Mucosa of stomach (tissue), 1 donor: ENCODE measurements around the gene SAP30L.

ENCODE experiments used
- H3K27me3 ChIP-seq: one replicate; pipeline ENCODE4 v1.7.0; 2013; ENCODE audit warnings: mild to moderate bottlenecking, low read length; ENCODE audit not compliant: control insufficient read depth, insufficient read depth
- H3K36me3 ChIP-seq: one replicate; pipeline ENCODE4 v1.7.0; 2013; ENCODE audit warnings: low read length; ENCODE audit not compliant: control insufficient read depth, insufficient read depth
- H3K4me1 ChIP-seq: one replicate; pipeline ENCODE4 v1.7.0; 2013; ENCODE audit warnings: mild to moderate bottlenecking, low read length; ENCODE audit not compliant: control insufficient read depth, insufficient read depth
- H3K4me3 ChIP-seq: one replicate; pipeline ENCODE4 v1.7.0; 2013; ENCODE audit warnings: low read length
- H3K9ac ChIP-seq: one replicate; pipeline ENCODE4 v1.7.0; 2013; ENCODE audit warnings: mild to moderate bottlenecking, low read length, moderate library complexity
- H3K9me3 ChIP-seq: one replicate; pipeline ENCODE4 v1.7.0; 2013; ENCODE audit warnings: mild to moderate bottlenecking, low read length, moderate library complexity; ENCODE audit not compliant: control insufficient read depth
- donor health status: Pancreatic carcinoma.

The SAP30L gene

DNA sequence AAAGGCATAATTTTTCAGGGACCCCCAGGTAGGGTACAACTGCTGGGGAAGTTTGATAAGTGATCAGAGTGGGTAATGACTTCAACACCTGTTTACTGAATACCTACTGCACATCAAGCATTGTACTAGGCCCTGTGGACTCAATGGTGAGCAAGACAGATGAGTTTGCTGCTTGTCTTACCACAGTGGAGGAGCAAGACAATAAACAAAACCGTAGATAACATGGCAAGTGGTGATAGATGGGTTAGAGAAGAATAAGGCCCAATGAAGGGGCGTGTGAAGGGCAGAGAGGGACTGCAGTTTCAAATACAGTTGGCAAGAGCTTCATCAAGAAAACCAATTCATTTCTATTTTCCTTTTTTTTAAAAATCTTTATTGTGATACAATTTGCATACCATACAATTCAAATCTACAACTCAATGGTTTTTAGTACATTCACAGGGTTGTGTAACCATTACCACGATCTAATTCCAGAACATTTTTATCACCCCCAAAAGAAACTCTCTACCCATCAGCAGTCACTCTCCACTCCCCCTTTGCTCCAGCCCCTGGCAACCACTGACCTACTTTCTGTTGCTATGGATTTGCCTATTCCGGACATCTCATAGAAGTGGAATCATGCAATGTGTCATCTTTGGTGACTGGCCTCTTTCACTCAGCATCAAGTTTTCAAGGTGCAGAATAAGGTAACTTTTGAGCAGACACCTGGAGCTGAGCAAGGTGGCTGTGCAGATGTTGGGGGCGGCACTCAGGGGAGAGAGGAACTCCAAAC, 64.2 kb downstream of the SAP30L start:
- H3K4me3 ChIP-seq = no peak overlapping the region
- H3K27me3 ChIP-seq = peaks cover 17% of the 10 kb centered on the region
- no peaks in the 10 kb centered on the region for H3K9me3 ChIP-seq
- no peaks in the 10 kb centered on the region for H3K4me1 ChIP-seq
- H3K9ac ChIP-seq = no peak overlapping the region
- no peaks in the 10 kb centered on the region for H3K36me3 ChIP-seq
